C4-2B (cell line): ENCODE results near the gene TPT1.

Experiments
- CTCF ChIP-seq: fragments of 450-650 bp; conservative IDR thresholded peaks from 2 replicates; pipeline ENCODE4 v1.5.1; 2017; ENCODE audit warnings: mild to moderate bottlenecking
- ZFX ChIP-seq: fragments of 450-650 bp; IDR thresholded peaks from 2 replicates; pipeline ENCODE4 v1.6.1; 2017

GRCh38 chr13:45353895-45354294 is 12.9 kb upstream of the TPT1 start:
- TF ChIP-seq CTCF = no peak
- no peak for TF ChIP-seq ZFX
